Measurements from ENCODE around the gene EARS2. TPM values are rescaled to one million over a fixed set of nuclear protein-coding genes. Genes with fewer than 3 reads are reported as not detected.

Gene EARS2
- total RNA-seq, 1 donor from 2014 or later, result 29.0 TPM

DNA sequence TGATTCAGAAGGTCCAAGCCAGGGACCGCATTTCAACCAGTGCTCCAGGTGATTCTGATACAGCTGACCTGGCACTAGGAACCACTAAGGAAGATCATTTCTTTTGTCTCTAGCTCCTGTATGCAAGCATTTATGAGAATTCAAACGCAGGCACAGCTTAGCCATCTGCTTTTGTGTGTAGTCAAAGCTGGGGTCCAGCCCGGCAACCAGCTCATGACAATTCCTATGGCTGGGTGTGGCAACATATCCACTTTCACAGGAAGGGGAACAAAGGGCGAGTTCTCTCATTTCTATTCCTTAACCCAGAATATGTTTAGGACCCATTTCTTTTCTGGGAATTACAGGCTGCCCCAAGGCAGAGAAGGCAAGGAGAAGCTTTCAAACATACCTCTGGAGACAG lies 76.9 kb downstream of the EARS2 start:
- H3K4me1 Mint-ChIP-seq, result no peaks in the 10 kb centered on the region
- peaks cover 57% of the 10 kb centered on the region for H3K36me3 Mint-ChIP-seq
- H3K27me3 Mint-ChIP-seq (ENCODE audit: low read depth), result no peaks in the 10 kb centered on the region
- no peak overlapping the region for H3K4me3 Mint-ChIP-seq
- TF ChIP-seq, protein P1, sequence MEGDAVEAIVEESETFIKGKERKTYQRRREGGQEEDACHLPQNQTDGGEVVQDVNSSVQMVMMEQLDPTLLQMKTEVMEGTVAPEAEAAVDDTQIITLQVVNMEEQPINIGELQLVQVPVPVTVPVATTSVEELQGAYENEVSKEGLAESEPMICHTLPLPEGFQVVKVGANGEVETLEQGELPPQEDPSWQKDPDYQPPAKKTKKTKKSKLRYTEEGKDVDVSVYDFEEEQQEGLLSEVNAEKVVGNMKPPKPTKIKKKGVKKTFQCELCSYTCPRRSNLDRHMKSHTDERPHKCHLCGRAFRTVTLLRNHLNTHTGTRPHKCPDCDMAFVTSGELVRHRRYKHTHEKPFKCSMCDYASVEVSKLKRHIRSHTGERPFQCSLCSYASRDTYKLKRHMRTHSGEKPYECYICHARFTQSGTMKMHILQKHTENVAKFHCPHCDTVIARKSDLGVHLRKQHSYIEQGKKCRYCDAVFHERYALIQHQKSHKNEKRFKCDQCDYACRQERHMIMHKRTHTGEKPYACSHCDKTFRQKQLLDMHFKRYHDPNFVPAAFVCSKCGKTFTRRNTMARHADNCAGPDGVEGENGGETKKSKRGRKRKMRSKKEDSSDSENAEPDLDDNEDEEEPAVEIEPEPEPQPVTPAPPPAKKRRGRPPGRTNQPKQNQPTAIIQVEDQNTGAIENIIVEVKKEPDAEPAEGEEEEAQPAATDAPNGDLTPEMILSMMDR (IDR thresholded peaks at IDR 0.05; ENCODE audit: unreplicated experiment), result no peak
- no peak for DNase-seq (ENCODE audit: low spot score in 2 of 2, unreplicated experiment in 2 of 2)
- no peaks in the 10 kb centered on the region for H3K9me3 Mint-ChIP-seq
- H3K27ac Mint-ChIP-seq, result no peak overlapping the region

DNA sequence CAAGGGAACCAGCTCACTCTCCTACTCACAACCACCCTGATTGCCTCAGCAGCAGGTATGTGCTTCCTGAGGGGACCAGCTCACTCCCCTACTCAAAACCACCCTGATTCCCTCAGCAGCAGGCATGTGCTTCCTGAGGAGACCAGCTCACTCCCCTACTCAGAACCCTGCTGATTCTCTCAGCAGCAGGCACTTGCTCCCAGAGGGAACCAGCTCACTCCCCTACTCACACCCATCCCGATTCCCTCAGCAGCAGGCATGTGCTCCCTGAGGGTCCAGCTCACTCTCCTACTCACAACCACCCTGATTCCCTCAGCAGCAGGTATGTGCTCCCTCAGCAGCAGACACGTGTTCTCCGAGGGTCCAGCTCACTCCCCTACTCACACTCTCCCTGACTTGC lies 78.0 kb downstream of the EARS2 start:
- H3K4me3 Mint-ChIP-seq, result no peak overlapping the region
- H3K27ac Mint-ChIP-seq, result no peak overlapping the region
- no peaks in the 10 kb centered on the region for H3K9me3 Mint-ChIP-seq
- H3K4me1 Mint-ChIP-seq, result no peaks in the 10 kb centered on the region
- no peak for DNase-seq (ENCODE audit: low spot score in 2 of 2, unreplicated experiment in 2 of 2)
- H3K36me3 Mint-ChIP-seq, result peaks cover 50% of the 10 kb centered on the region
- TF ChIP-seq, protein P1 (IDR thresholded peaks at IDR 0.05; ENCODE audit: unreplicated experiment), result no peak
- no peaks in the 10 kb centered on the region for H3K27me3 Mint-ChIP-seq (ENCODE audit: low read depth)

DNA sequence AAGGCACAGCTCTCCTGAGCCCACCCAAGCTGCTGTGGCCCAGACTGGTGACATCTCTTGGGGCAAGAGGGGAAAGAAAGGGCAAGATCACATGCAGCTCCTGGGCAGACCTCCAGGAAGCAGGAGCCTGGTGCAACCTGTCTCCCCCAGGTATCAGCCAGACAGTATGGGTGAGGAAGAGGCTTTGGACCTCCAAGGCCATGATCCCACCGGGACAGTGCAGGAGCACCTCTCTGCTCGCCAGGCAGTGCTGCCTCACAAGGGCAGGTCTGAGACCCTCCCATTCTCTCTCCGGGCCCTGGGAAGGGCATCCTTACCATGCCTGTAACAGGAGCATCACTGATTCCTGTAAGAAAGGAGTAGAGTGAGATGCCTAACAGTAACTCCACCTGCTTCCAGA lies 78.6 kb downstream of the EARS2 start:
- peaks cover 50% of the 10 kb centered on the region for H3K36me3 Mint-ChIP-seq

DNA sequence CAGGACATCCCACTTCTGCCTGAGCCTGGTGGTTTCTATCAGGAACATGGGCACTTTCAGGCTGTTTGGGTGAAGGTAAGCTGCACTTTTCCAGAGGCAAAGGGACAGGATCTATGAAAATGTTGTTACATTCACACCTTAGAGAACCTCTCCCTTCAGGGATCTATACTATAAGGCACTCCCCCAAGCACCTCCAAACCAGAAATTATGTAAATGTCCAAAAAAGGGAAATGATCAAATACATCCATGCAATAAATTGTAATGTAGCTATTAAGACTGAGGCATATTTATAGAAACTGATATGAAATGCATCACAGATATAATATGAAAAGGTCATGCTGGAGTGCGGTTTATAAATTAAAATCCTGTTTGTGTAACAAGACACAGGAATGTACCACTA lies 80.9 kb downstream of the EARS2 start:
- TF ChIP-seq, protein P1 (IDR thresholded peaks at IDR 0.05; ENCODE audit: unreplicated experiment), result no peak
- Mint-ChIP-seq H3K27ac (no peak overlapping the region), H3K27me3 (ENCODE audit: low read depth) (no peaks in the 10 kb centered on the region), H3K36me3 (peaks cover 37% of the 10 kb centered on the region), H3K4me1 (no peaks in the 10 kb centered on the region), H3K9me3 (no peaks in the 10 kb centered on the region), H3K4me3 (no peak overlapping the region)
- DNase-seq (ENCODE audit: low spot score in 2 of 2, unreplicated experiment in 2 of 2), result no peak

More for the DNA sequence above, 78.6 kb downstream of the EARS2 start:
- Mint-ChIP-seq H3K9me3 (no peaks in the 10 kb centered on the region), H3K27ac (no peak overlapping the region), H3K27me3 (ENCODE audit: low read depth) (no peaks in the 10 kb centered on the region), H3K4me3 (no peak overlapping the region), H3K4me1 (no peaks in the 10 kb centered on the region)
- DNase-seq (ENCODE audit: low spot score in 2 of 2, unreplicated experiment in 2 of 2), result no peak
- TF ChIP-seq, protein P1 (IDR thresholded peaks at IDR 0.05; ENCODE audit: unreplicated experiment), result no peak

Other genes with a start within 250 kb of the EARS2 start
- 42.1 to 42.5 TPM (median 42.1 TPM) in 3 replicates for gene COG7, start 104.2 kb downstream of the EARS2 start, total RNA-seq
- 98.7 to 102 TPM (median 101 TPM) in 3 replicates for gene GGA2, start 46.9 kb downstream of the EARS2 start, total RNA-seq
- 99.6 to 114 TPM (median 109 TPM) in 3 replicates for gene UBFD1, start 377 bp upstream of the EARS2 start, total RNA-seq
- 61.0 to 66.7 TPM (median 63.7 TPM) in 3 replicates for gene NDUFAB1, start 39.0 kb upstream of the EARS2 start, total RNA-seq
- gene PALB2, start 84.0 kb upstream of the EARS2 start, total RNA-seq, result 15.4 to 15.6 TPM (median 15.6 TPM) in 3 replicates
- 74.1 to 77.7 TPM (median 77.5 TPM) in 3 replicates for gene DCTN5, start 84.1 kb upstream of the EARS2 start, total RNA-seq
- gene PLK1, start 121.5 kb upstream of the EARS2 start, total RNA-seq, result 22.3 to 24.2 TPM (median 23.8 TPM) in 3 replicates
- gene ERN2, start 155.9 kb upstream of the EARS2 start, total RNA-seq, result 0.16 to 0.32 TPM (median 0.31 TPM) in 3 replicates
- not detected in 3 replicates for gene CHP2, start 197.7 kb upstream of the EARS2 start, total RNA-seq